Measurements from ENCODE around the gene ALPI.
A peak's percentile ranks its signal among the peaks of the same experiment; 100 is the strongest.
"Not testable (repeated sequence)": the region's sequence is repeated elsewhere in the genome, so short reads cannot be mapped to it uniquely, and the experiment has no call there.

ALPI gene

GRCh38 chr2:232443047-232443446 is 12.9 kb upstream of the ALPI start:
- not testable (repeated sequence) for DNase-seq (ENCODE audit: low read depth)

GRCh38 chr2:232443669-232444408 is 12.1 kb upstream of the ALPI start:
- DNase-seq (ENCODE audit: low read depth) = not testable (repeated sequence)

DNA sequence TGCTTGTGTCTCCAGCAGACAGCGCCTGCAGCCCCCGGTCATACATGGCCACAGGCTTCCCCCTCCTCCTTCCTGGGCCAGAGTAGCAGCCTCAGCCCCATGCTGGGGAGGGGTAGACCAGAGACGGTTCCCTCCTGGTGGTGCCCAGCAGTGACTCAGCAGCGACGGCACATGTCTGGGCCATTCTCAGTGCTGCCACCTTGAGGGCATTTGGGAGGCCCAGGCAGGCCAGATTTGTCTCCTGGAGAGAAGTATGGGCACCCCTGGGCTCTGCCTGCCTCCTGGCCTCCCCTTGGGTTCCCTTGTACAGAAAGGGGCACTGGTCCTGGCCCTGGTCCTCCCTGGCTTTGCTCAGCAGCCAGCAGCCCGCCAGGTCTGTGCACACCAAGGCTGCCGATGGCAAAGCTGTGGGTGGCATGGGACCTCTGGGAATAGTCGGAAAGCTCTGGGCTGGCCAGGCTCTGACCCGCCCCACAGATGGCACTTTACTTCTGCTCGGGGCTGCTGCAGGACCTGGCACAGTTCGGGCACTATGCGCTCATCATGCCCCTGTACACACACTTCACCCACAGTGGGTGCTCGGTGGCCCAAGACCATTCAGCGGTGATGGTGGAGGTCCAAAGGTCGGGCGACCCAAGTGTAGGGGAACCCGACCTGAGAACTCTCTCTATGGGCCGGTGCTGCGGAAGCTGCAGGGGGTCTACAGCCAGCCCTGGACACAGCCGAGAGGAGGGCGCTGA is 11.4 kb upstream of the ALPI start:
- peak; percentile 19 for DNase-seq (ENCODE audit: low read depth)

DNA sequence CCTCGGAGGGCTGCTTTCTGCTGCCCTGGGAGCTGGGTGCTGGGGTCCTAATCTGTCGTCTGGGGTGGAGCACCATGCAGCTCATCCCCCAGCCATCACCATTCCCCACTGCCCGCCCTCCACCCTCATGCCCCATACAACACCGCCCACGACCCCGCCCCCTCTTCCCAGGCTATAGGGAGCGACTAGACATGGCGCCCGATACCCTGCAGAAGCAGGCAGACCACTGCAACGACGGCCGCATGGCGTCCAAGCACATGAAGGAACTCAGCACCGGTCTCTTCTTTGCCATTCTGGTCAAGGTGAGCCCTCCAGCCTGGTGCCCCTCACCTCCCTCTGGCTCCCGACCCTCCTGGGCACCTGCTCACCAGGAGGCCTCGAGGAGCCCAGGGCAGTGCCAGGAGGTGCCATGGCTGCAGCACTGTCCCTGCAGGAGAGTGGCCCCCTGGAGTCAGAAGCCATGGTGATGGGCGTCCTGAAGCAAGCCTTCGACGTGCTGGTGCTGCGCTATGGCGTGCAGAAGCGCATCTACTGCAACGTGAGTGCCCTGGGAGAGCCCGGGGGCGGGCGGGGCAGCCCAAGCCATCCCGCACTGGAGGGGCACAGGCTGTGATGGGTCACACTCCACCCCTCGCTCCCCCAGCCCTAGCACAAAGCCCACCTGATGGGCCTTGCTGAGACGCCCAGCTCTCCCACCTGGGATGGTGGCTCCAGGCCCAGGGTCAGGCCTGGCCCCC is 10.6 kb upstream of the ALPI start:
- DNase-seq (ENCODE audit: low read depth) = not testable (repeated sequence)

DNA sequence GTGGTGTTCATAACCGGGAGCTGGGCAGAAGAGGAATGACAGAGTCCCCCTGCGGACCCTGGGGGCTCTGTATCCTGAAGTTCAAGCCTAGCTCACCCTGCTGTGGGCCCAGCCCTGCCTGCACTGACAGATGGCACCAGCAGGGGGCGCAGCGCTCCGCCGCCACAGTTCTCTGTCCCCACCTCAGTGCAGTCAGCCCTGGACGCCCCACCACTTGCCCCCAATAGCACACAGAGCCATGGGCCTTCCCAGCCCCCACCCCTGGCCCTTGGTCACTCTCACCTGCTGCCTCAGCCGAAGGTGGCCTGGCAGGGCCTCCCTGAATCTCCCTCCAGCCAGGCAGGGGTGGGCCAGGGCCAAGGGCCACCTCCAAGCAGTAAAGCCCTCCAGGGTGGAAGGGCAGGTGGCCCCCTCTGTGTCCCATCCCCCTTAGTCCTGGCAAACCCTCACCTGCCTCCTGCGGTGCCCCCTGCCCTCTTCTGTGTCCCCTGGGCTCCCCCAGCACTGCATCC is 9.6 kb upstream of the ALPI start:
- not testable (repeated sequence) for DNase-seq (ENCODE audit: low read depth)

DNA sequence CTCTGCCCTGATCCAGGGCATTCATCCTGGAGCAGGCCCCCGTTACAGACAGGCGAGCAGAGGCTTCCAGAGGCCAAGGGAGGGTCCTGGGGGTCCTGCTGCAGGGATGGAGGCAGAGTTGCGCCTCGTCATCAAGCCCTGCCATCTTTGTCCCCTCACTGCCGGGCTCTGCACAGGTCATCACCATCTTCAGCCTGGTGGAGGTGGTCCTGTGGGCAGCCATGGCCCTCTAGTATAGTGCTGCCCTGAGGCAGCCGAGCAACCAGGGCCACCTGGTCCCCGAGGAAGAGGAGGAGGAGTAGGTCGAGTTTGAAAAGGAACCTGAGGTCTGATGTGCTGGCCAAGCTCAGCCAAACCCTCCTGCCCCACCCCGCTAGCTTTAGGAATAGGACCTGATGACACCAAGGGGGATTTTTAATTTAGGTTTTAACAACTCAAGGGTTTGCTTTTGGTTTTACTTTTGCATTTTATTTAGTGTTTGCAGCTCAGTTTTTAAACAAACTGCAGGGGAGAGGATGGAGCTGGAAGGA is 8.8 kb upstream of the ALPI start:
- DNase-seq (ENCODE audit: low read depth) = no peak

GRCh38 chr2:232447638-232448303 is 8.2 kb upstream of the ALPI start:
- DNase-seq (ENCODE audit: low read depth) = no peak

DNA sequence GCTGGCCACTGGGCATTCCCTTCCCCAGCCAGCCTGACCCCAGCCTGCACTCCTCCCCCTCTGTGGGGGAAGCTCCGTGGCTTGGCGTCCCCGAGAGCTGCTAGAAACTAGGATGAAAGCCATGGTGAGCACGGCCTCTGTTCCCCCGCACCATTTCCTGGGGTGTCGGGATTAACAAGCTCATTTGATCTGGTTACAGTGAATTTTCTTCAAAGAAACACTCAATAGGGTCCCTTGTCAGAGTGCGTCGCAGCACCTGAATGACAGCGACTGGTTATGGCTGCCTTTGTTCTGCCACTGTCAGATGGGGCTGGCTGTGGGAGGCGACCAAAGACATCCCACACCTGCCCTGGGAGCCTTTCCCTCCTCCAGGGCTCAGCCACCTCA is 7.7 kb upstream of the ALPI start:
- no peak for DNase-seq (ENCODE audit: low read depth)

- no peak for DNase-seq (ENCODE audit: low read depth)
Measured at GRCh38 chr2:232449964-232450363, 6.0 kb upstream of the ALPI start.

- not testable (repeated sequence) for DNase-seq (ENCODE audit: low read depth)
Measured at GRCh38 chr2:232451645-232452044, 4.3 kb upstream of the ALPI start.

- no peak for DNase-seq (ENCODE audit: low read depth)
Measured at GRCh38 chr2:232454630-232455029, 1.3 kb upstream of the ALPI start.

GRCh38 chr2:232456296-232457120 is 555 bp downstream of the ALPI start:
- DNase-seq (ENCODE audit: low read depth) = no peak

GRCh38 chr2:232457121-232458011 is 1.4 kb downstream of the ALPI start:
- DNase-seq (ENCODE audit: low read depth) = no peak

DNA sequence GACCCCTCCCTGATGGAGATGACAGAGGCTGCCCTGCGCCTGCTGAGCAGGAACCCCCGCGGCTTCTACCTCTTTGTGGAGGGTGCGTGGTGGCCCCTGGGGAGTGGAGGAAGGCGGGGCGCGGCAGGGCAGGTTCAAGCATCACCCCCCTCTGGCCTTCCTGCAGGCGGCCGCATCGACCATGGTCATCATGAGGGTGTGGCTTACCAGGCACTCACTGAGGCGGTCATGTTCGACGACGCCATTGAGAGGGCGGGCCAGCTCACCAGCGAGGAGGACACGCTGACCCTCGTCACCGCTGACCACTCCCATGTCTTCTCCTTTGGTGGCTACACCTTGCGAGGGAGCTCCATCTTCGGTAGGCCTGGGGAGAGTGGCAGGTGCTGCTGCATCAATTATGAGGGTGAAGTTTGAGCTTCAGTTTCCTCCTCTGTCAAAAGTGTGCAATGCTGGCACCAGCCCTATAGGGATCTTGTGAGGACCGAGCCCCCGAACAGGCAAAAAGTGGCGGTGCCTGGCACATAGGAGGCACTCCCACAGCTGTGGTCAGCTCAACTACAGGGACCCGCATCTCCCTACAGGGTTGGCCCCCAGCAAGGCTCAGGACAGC is 2.2 kb downstream of the ALPI start:
- DNase-seq (ENCODE audit: low read depth) = no peak

DNA sequence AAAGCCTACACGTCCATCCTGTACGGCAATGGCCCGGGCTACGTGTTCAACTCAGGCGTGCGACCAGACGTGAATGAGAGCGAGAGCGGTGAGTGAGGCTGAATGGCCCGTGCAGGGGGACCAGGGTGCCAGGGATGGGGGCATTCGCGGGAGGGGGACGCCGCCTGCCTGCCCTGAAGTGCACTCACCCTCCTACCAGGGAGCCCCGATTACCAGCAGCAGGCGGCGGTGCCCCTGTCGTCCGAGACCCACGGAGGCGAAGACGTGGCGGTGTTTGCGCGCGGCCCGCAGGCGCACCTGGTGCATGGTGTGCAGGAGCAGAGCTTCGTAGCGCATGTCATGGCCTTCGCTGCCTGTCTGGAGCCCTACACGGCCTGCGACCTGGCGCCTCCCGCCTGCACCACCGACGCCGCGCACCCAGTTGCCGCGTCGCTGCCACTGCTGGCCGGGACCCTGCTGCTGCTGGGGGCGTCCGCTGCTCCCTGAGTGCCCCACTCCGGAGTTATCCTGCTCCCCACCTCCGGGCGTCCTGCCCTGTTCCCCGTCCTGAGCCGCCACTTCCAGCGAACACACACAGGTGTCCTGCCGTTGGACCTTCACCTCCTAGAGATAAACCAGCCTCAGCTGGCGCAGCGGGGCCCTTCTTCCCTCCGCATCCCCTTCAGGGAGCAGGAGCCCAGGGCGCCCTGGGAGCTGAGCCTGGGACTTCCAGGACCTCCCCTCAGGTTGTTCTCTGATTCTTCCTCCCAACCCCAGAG is 2.9 kb downstream of the ALPI start:
- no peak for DNase-seq (ENCODE audit: low read depth)

- no peak for DNase-seq (ENCODE audit: low read depth)
Measured at GRCh38 chr2:232459419-232460035, 3.6 kb downstream of the ALPI start.

DNA sequence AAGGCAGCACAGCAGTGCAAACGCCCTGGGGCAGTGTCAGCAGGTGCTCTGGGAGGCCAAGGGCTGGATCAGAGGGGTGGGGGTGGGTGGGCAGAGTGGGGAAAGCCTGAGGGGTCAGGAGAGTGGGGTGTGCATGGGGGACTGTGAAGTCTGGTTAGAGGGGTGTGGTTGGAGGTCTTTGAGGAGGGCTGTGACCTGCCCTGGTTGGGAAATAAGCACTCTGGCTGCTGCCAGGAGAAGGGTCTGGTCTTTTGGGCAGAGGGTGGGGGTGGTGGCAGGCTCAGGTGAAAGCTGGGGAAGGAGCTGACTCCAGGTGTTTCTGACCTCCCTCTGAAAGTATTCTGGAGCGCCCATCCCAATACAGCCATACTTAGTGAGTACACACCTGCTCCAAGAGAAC is 4.2 kb downstream of the ALPI start:
- DNase-seq (ENCODE audit: low read depth) = no peak

Data from HS-27A (cell line).